ENCODE results near the gene CD68. TPM values are rescaled to one million over a fixed set of nuclear protein-coding genes. Genes with fewer than 3 reads are reported as not detected.
A peak's percentile ranks its signal among the peaks of the same experiment; 100 is the strongest.

CD68 gene
- total RNA-seq, 2 experiments from 2014 or later = 0.33 to 0.95 TPM

DNA sequence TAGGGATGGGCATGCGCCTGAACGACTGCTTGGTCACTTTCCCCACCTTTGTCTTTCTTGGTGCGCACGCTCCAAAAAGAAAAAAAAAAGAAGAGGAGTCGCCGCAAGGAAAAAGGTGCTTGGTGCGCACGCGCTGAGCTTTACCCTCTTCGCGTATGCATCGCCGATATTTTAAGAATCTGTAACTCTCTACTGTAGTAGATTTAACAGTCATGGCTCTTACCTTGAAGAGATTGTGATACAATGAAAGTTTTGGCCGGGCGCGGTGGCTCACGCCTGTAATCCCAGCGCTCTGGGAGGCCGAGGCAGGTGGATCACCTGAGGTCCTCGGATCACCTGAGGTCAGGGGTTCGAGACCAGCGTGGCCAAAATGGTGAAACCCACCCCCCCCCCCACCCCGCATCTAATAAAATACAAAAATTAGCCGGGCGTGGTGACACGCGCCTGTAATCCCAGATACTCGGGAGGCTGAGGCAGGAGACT lies 35.9 kb downstream of the CD68 start:
- peak overlapping the region; percentile 99 for H3K27ac Mint-ChIP-seq
- peak overlapping the region; percentile 91 for H3K4me3 Mint-ChIP-seq
- H3K27me3 ChIP-seq (ENCODE audit: control insufficient read depth in 1 of 2, insufficient read depth in 2 of 2, low read length in 2 of 2) = no peaks in the 10 kb centered on the region
- ChIA-PET POLR2A (interaction anchor here (0.6 to 4.2 kb wide), 26 partner anchors 12 to 580 kb away, joined by 3 to 158 read pairs (median 4); partner anchors contain the start of genes ACAP1, ATP1B2, CNTROB and CYB5D1), CTCF (interaction anchor here (0.6 to 3.1 kb wide), 12 partner anchors 12 to 312 kb away, joined by 3 to 29 read pairs (median 6); partner anchors contain the start of genes ATP1B2, MPDU1, SAT2 and TMEM102)
- peak overlapping the region; percentile 50 to 63 for H3K27ac ChIP-seq (ENCODE audit: low read depth in 1 of 2, low read length in 2 of 2)
- H3K36me3 Mint-ChIP-seq (ENCODE audit: low read depth) = peaks cover 29% of the 10 kb centered on the region
- H3K4me3 ChIP-seq (ENCODE audit: low read length) = peak overlapping the region; percentile 57
- no peaks in the 10 kb centered on the region for H3K9me3 Mint-ChIP-seq
- no peaks in the 10 kb centered on the region for H3K9me3 ChIP-seq (ENCODE audit: control insufficient read depth in 1 of 2, insufficient read depth in 1 of 2, low read length in 2 of 2)
- peaks cover 4% of the 10 kb centered on the region for H3K36me3 ChIP-seq (ENCODE audit: insufficient read depth, low read length)
- intact Hi-C loops (cut with DNase I, micrococcal nuclease) = loop anchor here (1.0 to 5.0 kb wide), 5 partner anchors 35 to 317 kb away; partner anchors contain the start of genes ATP1B2 (in 1 of the 2), CNTROB (in 1 of the 2), TP53 (in 1 of the 2) and TRAPPC1 (in 1 of the 2)
- no peaks in the 10 kb centered on the region for H3K27me3 Mint-ChIP-seq
- ATAC-seq (ENCODE audit: poor library complexity) (peak; percentile 36), DNase-seq (no peak)
- peaks cover 41% of the 10 kb centered on the region for H3K4me1 Mint-ChIP-seq (ENCODE audit: low read depth)
- TF ChIP-seq, protein P1, sequence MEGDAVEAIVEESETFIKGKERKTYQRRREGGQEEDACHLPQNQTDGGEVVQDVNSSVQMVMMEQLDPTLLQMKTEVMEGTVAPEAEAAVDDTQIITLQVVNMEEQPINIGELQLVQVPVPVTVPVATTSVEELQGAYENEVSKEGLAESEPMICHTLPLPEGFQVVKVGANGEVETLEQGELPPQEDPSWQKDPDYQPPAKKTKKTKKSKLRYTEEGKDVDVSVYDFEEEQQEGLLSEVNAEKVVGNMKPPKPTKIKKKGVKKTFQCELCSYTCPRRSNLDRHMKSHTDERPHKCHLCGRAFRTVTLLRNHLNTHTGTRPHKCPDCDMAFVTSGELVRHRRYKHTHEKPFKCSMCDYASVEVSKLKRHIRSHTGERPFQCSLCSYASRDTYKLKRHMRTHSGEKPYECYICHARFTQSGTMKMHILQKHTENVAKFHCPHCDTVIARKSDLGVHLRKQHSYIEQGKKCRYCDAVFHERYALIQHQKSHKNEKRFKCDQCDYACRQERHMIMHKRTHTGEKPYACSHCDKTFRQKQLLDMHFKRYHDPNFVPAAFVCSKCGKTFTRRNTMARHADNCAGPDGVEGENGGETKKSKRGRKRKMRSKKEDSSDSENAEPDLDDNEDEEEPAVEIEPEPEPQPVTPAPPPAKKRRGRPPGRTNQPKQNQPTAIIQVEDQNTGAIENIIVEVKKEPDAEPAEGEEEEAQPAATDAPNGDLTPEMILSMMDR (IDR thresholded peaks at IDR 0.05) = no peak
- H3K4me1 ChIP-seq (ENCODE audit: insufficient read depth, low read length) = peaks cover 36% of the 10 kb centered on the region

DNA sequence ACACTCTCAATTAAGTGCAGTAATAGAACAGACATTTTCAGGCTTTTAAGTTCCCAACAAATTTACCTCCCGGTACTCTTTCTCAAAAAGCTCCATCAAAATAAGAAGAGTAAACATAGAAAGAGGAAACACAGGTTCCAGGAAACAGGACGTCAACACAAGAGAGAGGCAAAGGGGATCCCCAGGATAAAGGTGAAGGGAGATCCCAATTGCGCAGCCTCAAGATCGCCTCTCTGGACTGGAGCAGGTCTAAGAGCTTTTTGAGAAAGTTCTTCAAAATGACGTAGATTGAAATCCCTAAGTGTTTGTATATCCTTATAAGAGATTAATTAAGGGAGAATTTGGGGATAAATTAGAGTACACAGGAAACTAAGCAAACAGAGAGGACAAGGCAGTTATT lies 39.2 kb downstream of the CD68 start:
- Histone ChIP-seq H3K27ac (ENCODE audit: low read depth in 1 of 2, low read length in 2 of 2) (no peak overlapping the region), H3K27me3 (ENCODE audit: control insufficient read depth in 1 of 2, insufficient read depth in 2 of 2, low read length in 2 of 2) (no peaks in the 10 kb centered on the region), H3K4me3 (ENCODE audit: low read length) (no peak overlapping the region), H3K36me3 (ENCODE audit: insufficient read depth, low read length) (no peaks in the 10 kb centered on the region), H3K4me1 (ENCODE audit: insufficient read depth, low read length) (peaks cover 13% of the 10 kb centered on the region), H3K9me3 (ENCODE audit: control insufficient read depth in 1 of 2, insufficient read depth in 1 of 2, low read length in 2 of 2) (no peaks in the 10 kb centered on the region)
- no peak for ATAC-seq (ENCODE audit: poor library complexity)
- CTCF ChIA-PET = no interaction called here
- H3K36me3 Mint-ChIP-seq (ENCODE audit: low read depth) = peaks cover 8% of the 10 kb centered on the region
- no peaks in the 10 kb centered on the region for H3K27me3 Mint-ChIP-seq
- H3K4me3 Mint-ChIP-seq = no peak overlapping the region
- no peak overlapping the region for H3K27ac Mint-ChIP-seq
- H3K4me1 Mint-ChIP-seq (ENCODE audit: low read depth) = peaks cover 10% of the 10 kb centered on the region
- no peak for DNase-seq
- no peaks in the 10 kb centered on the region for H3K9me3 Mint-ChIP-seq
- POLR2A ChIA-PET = interaction anchor here (0.7 to 1.7 kb wide), 2 partner anchors 9 to 234 kb away, joined by 4 read pairs; no protein-coding TSS in a partner anchor
- intact Hi-C loops (cut with DNase I, micrococcal nuclease) = loop anchor here in 1 of 2 experiments (5.0 kb wide), 1 partner anchor 314 kb away; the partner anchor contains the start of genes CNTROB and TRAPPC1
- TF ChIP-seq, protein P1 (IDR thresholded peaks at IDR 0.05) = no peak

DNA sequence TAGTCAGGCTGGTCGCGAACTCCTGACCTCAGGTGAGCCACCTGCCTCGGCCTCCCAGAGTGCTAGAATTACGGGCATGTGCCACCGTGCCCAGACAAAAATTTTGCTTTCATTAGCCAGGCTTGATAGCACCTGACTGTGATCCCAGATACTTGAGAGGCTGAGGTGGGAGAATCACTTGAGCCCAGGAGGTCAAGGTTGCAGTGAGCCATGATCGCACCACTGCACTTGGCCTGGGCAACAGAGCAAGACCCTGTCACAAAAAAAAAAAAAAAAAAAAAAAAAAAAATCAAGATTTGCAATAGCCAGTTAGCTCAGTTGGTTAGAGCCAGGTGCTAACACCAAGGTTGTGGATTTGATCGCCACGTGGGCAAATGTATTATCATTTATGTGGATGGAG lies 41.4 kb downstream of the CD68 start:
- Histone ChIP-seq H3K4me3 (ENCODE audit: low read length) (no peak overlapping the region), H3K9me3 (ENCODE audit: control insufficient read depth in 1 of 2, insufficient read depth in 1 of 2, low read length in 2 of 2) (no peaks in the 10 kb centered on the region), H3K4me1 (ENCODE audit: insufficient read depth, low read length) (no peaks in the 10 kb centered on the region), H3K36me3 (ENCODE audit: insufficient read depth, low read length) (no peaks in the 10 kb centered on the region), H3K27me3 (ENCODE audit: control insufficient read depth in 1 of 2, insufficient read depth in 2 of 2, low read length in 2 of 2) (no peaks in the 10 kb centered on the region), H3K27ac (ENCODE audit: low read depth in 1 of 2, low read length in 2 of 2) (no peak overlapping the region)
- no peaks in the 10 kb centered on the region for H3K36me3 Mint-ChIP-seq (ENCODE audit: low read depth)
- intact Hi-C loops (cut with DNase I, micrococcal nuclease) = no loop called here
- no peaks in the 10 kb centered on the region for H3K9me3 Mint-ChIP-seq
- POLR2A ChIA-PET = no interaction called here
- DNase-seq (no peak), ATAC-seq (ENCODE audit: poor library complexity) (no peak)
- no peak overlapping the region for H3K27ac Mint-ChIP-seq
- TF ChIP-seq, protein P1 (IDR thresholded peaks at IDR 0.05) = no peak
- no peaks in the 10 kb centered on the region for H3K27me3 Mint-ChIP-seq
- no peak overlapping the region for H3K4me3 Mint-ChIP-seq
- CTCF ChIA-PET = no interaction called here
- no peaks in the 10 kb centered on the region for H3K4me1 Mint-ChIP-seq (ENCODE audit: low read depth)

Measured in CD4-positive, alpha-beta T cell (primary cell).